Natural killer cell (primary cell): Measurements from ENCODE around the gene DACT1. TPM values are rescaled to one million over a fixed set of nuclear protein-coding genes. Genes with fewer than 3 reads are reported as not detected.

ENCODE experiments used
- ATAC-seq, 3 donors: fragments of 150-1000 bp in 2 of 3; fragments of 200-7000 bp in 1 of 3; cut with Tn5 transposase; 1 replicate in 1 of 3; 2 replicates in 2 of 3; pipeline ENCODE4 v1.10.0; 2021; ENCODE audit warnings: mild to moderate bottlenecking in 2 of 3, moderate library complexity in 2 of 3
- DNase-seq, 2 donors: peaks; one replicate each; pipeline versions ENCODE4 v3.0.0 to v3.0.0-alpha.2; 2013 to 2021; ENCODE audit warnings: mixed read lengths in 1 of 2
- H3K27ac ChIP-seq: one replicate; pipeline ENCODE4 v1.5.1; 2013; ENCODE audit warnings: mild to moderate bottlenecking, low read length
- H3K27me3 ChIP-seq: one replicate; pipeline ENCODE4 v1.6.1; 2013; ENCODE audit warnings: low read length; ENCODE audit not compliant: control insufficient read depth, insufficient read depth
- H3K36me3 ChIP-seq: one replicate; pipeline ENCODE4 v1.6.1; 2013; ENCODE audit warnings: low read length; ENCODE audit not compliant: control insufficient read depth, insufficient read depth
- H3K4me1 ChIP-seq: one replicate; pipeline ENCODE4 v1.6.1; 2013; ENCODE audit warnings: low read length; ENCODE audit not compliant: control insufficient read depth, insufficient read depth
- H3K4me3 ChIP-seq: one replicate; pipeline ENCODE4 v1.5.1; 2013; ENCODE audit warnings: low read length
- H3K9me3 ChIP-seq: one replicate; pipeline ENCODE4 v1.6.1; 2013; ENCODE audit warnings: low read length; ENCODE audit not compliant: control insufficient read depth, insufficient read depth
- H3K27ac Mint-ChIP-seq, 2 donors: one replicate each; pipeline ENCODE4 v1.8.0; 2022; ENCODE audit warnings: mild to moderate bottlenecking in 2 of 2, mixed read lengths in 2 of 2, moderate library complexity in 1 of 2
- H3K27me3 Mint-ChIP-seq, 2 donors: one replicate each; pipeline ENCODE4 v1.8.0; 2022; ENCODE audit warnings: low read depth in 2 of 2, mixed read lengths in 2 of 2
- H3K36me3 Mint-ChIP-seq: one replicate; pipeline ENCODE4 v1.8.0; 2022; ENCODE audit warnings: mixed read lengths
- H3K4me1 Mint-ChIP-seq, 2 donors: one replicate each; pipeline ENCODE4 v1.8.0; 2022; ENCODE audit warnings: mixed read lengths in 2 of 2
- H3K4me3 Mint-ChIP-seq: one replicate; pipeline ENCODE4 v1.8.0; 2022; ENCODE audit warnings: mild to moderate bottlenecking, moderate library complexity, mixed read lengths
- H3K9me3 Mint-ChIP-seq, 2 donors: one replicate each; pipeline ENCODE4 v1.8.0; 2022; ENCODE audit warnings: mixed read lengths in 2 of 2
- CTCF ChIP-seq: fragments of 200-600 bp; IDR thresholded peaks from one replicate; pipeline ENCODE4 v1.8.0; 2022; ENCODE audit warnings: antibody characterized with exemption
- WGBS: methylation state at CpG from one replicate; pipeline ENCODE4 v1.1.7; 2013; ENCODE audit warnings: missing lambda C conversion rate; ENCODE audit not compliant: insufficient coverage; 5-methylcytosine and 5-hydroxymethylcytosine counted together
- intact Hi-C: fragments of 100-400 bp; cut with micrococcal nuclease; formaldehyde crosslinking; loops from one replicate; pipeline ENCODE4 v1.14.2; 2022
- total RNA-seq, 4 donors: library from RNA; stranded (reverse); fragments of 120-200 nt in 1 of 4; gene quantifications; one replicate each; pipeline versions ENCODE4 v1.2.3 to v1.2.4, GENCODE V29; 2013 to 2022

Gene DACT1
- total RNA-seq, 3 donors from 2014 or later (not counting 1 experiment from before 2014, with no cell fraction given): 0.20 to 0.45 (median 0.33) TPM

GRCh38 chr14:58665773-58666500 lies 28.2 kb downstream of the DACT1 start:
- Histone ChIP-seq H3K27me3 (no peaks in the 10 kb centered on the region), H3K36me3 (no peaks in the 10 kb centered on the region), H3K9me3 (no peaks in the 10 kb centered on the region), H3K4me3 (no peak overlapping the region), H3K27ac (no peak overlapping the region), H3K4me1 (no peaks in the 10 kb centered on the region)
- Mint-ChIP-seq H3K27ac (no peak overlapping the region), H3K4me1 (no peaks in the 10 kb centered on the region), H3K36me3 (no peaks in the 10 kb centered on the region), H3K27me3 (peaks cover 0 to 37% of the 10 kb centered on the region in 2 donors), H3K9me3 (no peaks in the 10 kb centered on the region), H3K4me3 (no peak overlapping the region)
- ATAC-seq (no peak), DNase-seq (no peak)
- TF ChIP-seq CTCF: no peak
- intact Hi-C loops: no loop called here
- WGBS: 92% methylated on average over 3 of the region's 3 CpGs

GRCh38 chr14:58666737-58667136 lies 29.0 kb downstream of the DACT1 start:
- H3K27me3 Mint-ChIP-seq: peaks cover 0 to 37% of the 10 kb centered on the region in 2 donors
- no peaks in the 10 kb centered on the region for H3K9me3 ChIP-seq
- H3K27me3 ChIP-seq: no peaks in the 10 kb centered on the region
- H3K9me3 Mint-ChIP-seq: no peaks in the 10 kb centered on the region
- ATAC-seq: no peak
- no peaks in the 10 kb centered on the region for H3K36me3 ChIP-seq
- H3K4me1 ChIP-seq: no peaks in the 10 kb centered on the region
- no peak for TF ChIP-seq CTCF
- H3K4me3 Mint-ChIP-seq: no peak overlapping the region
- DNase-seq: no peak
- H3K27ac ChIP-seq: no peak overlapping the region
- no peak overlapping the region for H3K4me3 ChIP-seq
- no peaks in the 10 kb centered on the region for H3K36me3 Mint-ChIP-seq
- no peak overlapping the region for H3K27ac Mint-ChIP-seq
- no peaks in the 10 kb centered on the region for H3K4me1 Mint-ChIP-seq
- intact Hi-C loops: no loop called here

GRCh38 chr14:58667900-58668299 lies 30.1 kb downstream of the DACT1 start:
- H3K27ac ChIP-seq: no peak overlapping the region
- TF ChIP-seq CTCF: no peak
- Mint-ChIP-seq H3K36me3 (no peaks in the 10 kb centered on the region), H3K27me3 (peaks cover 2 to 31% of the 10 kb centered on the region in 2 donors), H3K4me3 (no peak overlapping the region), H3K9me3 (no peaks in the 10 kb centered on the region), H3K27ac (no peak overlapping the region), H3K4me1 (no peaks in the 10 kb centered on the region)
- H3K36me3 ChIP-seq: no peaks in the 10 kb centered on the region
- DNase-seq (no peak), ATAC-seq (no peak)
- WGBS: 85% methylated on average over 5 of the region's 5 CpGs
- H3K27me3 ChIP-seq: no peaks in the 10 kb centered on the region
- intact Hi-C loops: no loop called here
- no peaks in the 10 kb centered on the region for H3K9me3 ChIP-seq
- H3K4me3 ChIP-seq: no peak overlapping the region
- no peaks in the 10 kb centered on the region for H3K4me1 ChIP-seq
